GM21528 (cell line): Measurements from ENCODE around the gene GADD45B.
A peak's percentile ranks its signal among the peaks of the same experiment; 100 is the strongest.

Source experiments
- ATAC-seq: cut with Tn5 transposase; IDR thresholded peaks from one replicate; pipeline ENCODE4 v1.9.1; 2021; ENCODE audit warnings: mild to moderate bottlenecking, moderate library complexity; ENCODE audit not compliant: unreplicated experiment, low FRiP score

The GADD45B gene

GRCh38 chr19:2475702-2476450 is at the start of gene GADD45B:
Gene GADD45B (plus strand): TSS chr19:2476127. CDS start chr19:2476359, 232 bp downstream.
- peak; percentile 48 for ATAC-seq

GRCh38 chr19:2426611-2427428 is 49.1 kb upstream of the GADD45B start:
- ATAC-seq = peak; percentile 12

GRCh38 chr19:2427429-2428320 is 48.3 kb upstream of the GADD45B start, which contains the start of gene TIMM13:
Gene TIMM13 (minus strand): TSS chr19:2427586. CDS start chr19:2427533, 53 bp downstream.
- ATAC-seq = peak; percentile 72

GRCh38 chr19:2428321-2428690 is 47.6 kb upstream of the GADD45B start:
- ATAC-seq = no peak

GRCh38 chr19:2428756-2429711 is 46.9 kb upstream of the GADD45B start:
- no peak for ATAC-seq

- no peak for ATAC-seq
Measured at GRCh38 chr19:2429917-2430535, 45.9 kb upstream of the GADD45B start.

- ATAC-seq = no peak
Measured at GRCh38 chr19:2431318-2432055, 44.4 kb upstream of the GADD45B start.

- no peak for ATAC-seq
Measured at GRCh38 chr19:2432131-2432848, 43.6 kb upstream of the GADD45B start.

- ATAC-seq = no peak
Measured at GRCh38 chr19:2433854-2434253, 42.1 kb upstream of the GADD45B start.

GRCh38 chr19:2434267-2434666 is 41.7 kb upstream of the GADD45B start:
- ATAC-seq = no peak

- no peak for ATAC-seq
Measured at GRCh38 chr19:2434721-2435265, 41.1 kb upstream of the GADD45B start.

GRCh38 chr19:2436384-2436783 is 39.5 kb upstream of the GADD45B start:
- ATAC-seq = no peak

- ATAC-seq = no peak
Measured at GRCh38 chr19:2436926-2437325, 39.0 kb upstream of the GADD45B start.

GRCh38 chr19:2438178-2438577 is 37.7 kb upstream of the GADD45B start:
- no peak for ATAC-seq

GRCh38 chr19:2440515-2440914 is 35.4 kb upstream of the GADD45B start:
- no peak for ATAC-seq

GRCh38 chr19:2441096-2441752 is 34.7 kb upstream of the GADD45B start:
- ATAC-seq = no peak
